Retinal pigment epithelial cell (primary cell): ENCODE data around the gene KISS1R.

Experiments
- DNase-seq: peaks from one replicate; pipeline ENCODE4 v3.0.0-alpha.2; 2010; ENCODE audit warnings: low read depth
- H3K4me3 ChIP-seq: 2 replicates; pipeline ENCODE4 v1.5.1; 2011; ENCODE audit warnings: mild to moderate bottlenecking, low read length, control low read depth, moderate library complexity
- CTCF ChIP-seq: conservative IDR thresholded peaks from 2 replicates; pipeline ENCODE4 v1.5.1; 2011; ENCODE audit warnings: low read depth, low read length, control low read depth, inconsistent platforms

KISS1R gene

GRCh38 chr19:964116-964520 lies 47.0 kb downstream of the KISS1R start:
- no peak overlapping the region for H3K4me3 ChIP-seq
- no peak for DNase-seq

GRCh38 chr19:964761-965694 lies 47.9 kb downstream of the KISS1R start:
- no peak overlapping the region for H3K4me3 ChIP-seq
- no peak for TF ChIP-seq CTCF
- DNase-seq: no peak

More at GRCh38 chr19:964116-964520, 47.0 kb downstream of the KISS1R start:
- no peak for TF ChIP-seq CTCF

DNA sequence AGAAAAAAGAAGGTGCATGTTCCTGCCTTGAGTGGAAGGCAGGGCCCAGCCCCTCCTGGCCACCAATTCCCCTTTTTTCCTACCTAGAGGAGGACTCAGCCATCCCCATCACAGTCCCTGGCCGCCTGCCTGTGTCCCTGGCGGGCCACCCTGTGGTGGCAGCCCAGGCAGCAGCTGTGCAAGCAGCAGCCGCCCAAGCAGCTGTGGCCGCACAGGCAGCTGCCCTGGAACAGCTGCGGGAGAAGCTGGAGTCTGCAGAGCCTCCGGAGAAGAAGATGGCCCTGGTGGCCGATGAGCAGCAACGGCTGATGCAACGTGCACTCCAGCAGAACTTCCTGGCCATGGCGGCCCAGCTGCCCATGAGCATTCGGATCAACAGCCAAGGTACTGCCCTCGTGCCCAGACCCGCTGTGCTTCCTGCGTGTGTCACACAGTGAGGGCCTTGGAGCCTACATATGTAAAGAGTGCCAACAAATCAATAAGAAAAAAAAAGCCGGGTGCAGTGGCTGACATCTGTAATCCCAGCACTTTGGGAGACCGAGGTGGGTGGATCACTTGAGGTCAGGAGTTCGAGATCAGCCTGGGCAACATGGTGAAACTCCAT lies 49.5 kb downstream of the KISS1R start:
- TF ChIP-seq CTCF: no peak
- DNase-seq: no peak
- H3K4me3 ChIP-seq: no peak overlapping the region
